ENCODE measurements around the gene MEIKIN.

DNA sequence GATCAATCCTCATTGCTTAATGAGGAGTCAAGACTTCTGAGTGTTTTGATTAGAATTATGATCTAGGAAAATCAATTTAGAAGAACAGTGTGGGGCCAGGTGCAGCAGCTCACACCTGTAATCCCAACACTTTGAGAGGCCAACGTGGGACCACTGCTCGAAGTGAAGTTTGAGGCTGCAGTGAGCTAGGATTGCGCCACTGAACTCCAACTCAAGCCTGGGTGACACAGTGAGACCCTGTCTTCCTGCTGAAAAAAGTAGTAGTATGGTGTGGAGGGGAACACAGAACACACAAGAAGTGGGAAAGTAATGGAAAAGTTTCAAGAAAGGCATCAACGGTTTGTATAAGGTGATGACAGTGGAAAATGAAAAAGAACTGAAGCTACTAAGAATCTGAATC, 157.7 kb downstream of the MEIKIN start:
- TF ChIP-seq HDAC6 (IDR thresholded peaks at IDR 0.05; ENCODE audit: low read depth, low read length): no peak
- TF ChIP-seq, protein P1, sequence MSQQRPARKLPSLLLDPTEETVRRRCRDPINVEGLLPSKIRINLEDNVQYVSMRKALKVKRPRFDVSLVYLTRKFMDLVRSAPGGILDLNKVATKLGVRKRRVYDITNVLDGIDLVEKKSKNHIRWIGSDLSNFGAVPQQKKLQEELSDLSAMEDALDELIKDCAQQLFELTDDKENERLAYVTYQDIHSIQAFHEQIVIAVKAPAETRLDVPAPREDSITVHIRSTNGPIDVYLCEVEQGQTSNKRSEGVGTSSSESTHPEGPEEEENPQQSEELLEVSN (IDR thresholded peaks at IDR 0.05): no peak
- no peak for TF ChIP-seq CHD2 (IDR thresholded peaks at IDR 0.05; ENCODE audit: low read length)
- TF ChIP-seq, protein P2, sequence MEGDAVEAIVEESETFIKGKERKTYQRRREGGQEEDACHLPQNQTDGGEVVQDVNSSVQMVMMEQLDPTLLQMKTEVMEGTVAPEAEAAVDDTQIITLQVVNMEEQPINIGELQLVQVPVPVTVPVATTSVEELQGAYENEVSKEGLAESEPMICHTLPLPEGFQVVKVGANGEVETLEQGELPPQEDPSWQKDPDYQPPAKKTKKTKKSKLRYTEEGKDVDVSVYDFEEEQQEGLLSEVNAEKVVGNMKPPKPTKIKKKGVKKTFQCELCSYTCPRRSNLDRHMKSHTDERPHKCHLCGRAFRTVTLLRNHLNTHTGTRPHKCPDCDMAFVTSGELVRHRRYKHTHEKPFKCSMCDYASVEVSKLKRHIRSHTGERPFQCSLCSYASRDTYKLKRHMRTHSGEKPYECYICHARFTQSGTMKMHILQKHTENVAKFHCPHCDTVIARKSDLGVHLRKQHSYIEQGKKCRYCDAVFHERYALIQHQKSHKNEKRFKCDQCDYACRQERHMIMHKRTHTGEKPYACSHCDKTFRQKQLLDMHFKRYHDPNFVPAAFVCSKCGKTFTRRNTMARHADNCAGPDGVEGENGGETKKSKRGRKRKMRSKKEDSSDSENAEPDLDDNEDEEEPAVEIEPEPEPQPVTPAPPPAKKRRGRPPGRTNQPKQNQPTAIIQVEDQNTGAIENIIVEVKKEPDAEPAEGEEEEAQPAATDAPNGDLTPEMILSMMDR (IDR thresholded peaks at IDR 0.05; ENCODE audit: control extremely low read depth in 1 of 3, insufficient read depth in 1 of 3, low read depth in 1 of 3, low read length in 3 of 3): no peak
